ENCODE results near the gene EIF2A. TPM values are rescaled to one million over a fixed set of nuclear protein-coding genes. Genes with fewer than 3 reads are reported as not detected.
A peak's percentile ranks its signal among the peaks of the same experiment; 100 is the strongest.
"Not testable (repeated sequence)": the region's sequence is repeated elsewhere in the genome, so short reads cannot be mapped to it uniquely, and the experiment has no call there.

EIF2A gene
- total RNA-seq, 1 experiment from 2014 or later: 120 TPM

- not testable (repeated sequence) for DNase-seq (ENCODE audit: low read depth)
Observed at GRCh38 chr3:150600647-150601530, 54.3 kb downstream of the EIF2A start.

- no peak for DNase-seq (ENCODE audit: low read depth)
Observed at GRCh38 chr3:150602426-150603152, 56.0 kb downstream of the EIF2A start.

GRCh38 chr3:150603153-150603979, 56.8 kb downstream of the EIF2A start, which contains the start of gene SELENOT:
Gene SELENOT, plus strand, starts transcription at chr3:150603321. Its CDS starts 42 bp downstream, at chr3:150603363.
- peak; percentile 95 for DNase-seq (ENCODE audit: low read depth)

- DNase-seq (ENCODE audit: low read depth): no peak
Observed at GRCh38 chr3:150603980-150604319, 57.4 kb downstream of the EIF2A start.

GRCh38 chr3:150605998-150606641, 59.5 kb downstream of the EIF2A start:
- DNase-seq (ENCODE audit: low read depth): no peak

GRCh38 chr3:150607267-150608065, 60.9 kb downstream of the EIF2A start:
- no peak for DNase-seq (ENCODE audit: low read depth)

GRCh38 chr3:150609988-150610387, 63.4 kb downstream of the EIF2A start:
- no peak for DNase-seq (ENCODE audit: low read depth)

GRCh38 chr3:150610785-150611184, 64.2 kb downstream of the EIF2A start:
- DNase-seq (ENCODE audit: low read depth): no peak

- no peak for DNase-seq (ENCODE audit: low read depth)
Observed at GRCh38 chr3:150611666-150612065, 65.1 kb downstream of the EIF2A start.

GRCh38 chr3:150612494-150612893, 65.9 kb downstream of the EIF2A start:
- no peak for DNase-seq (ENCODE audit: low read depth)

GRCh38 chr3:150613034-150613433, 66.4 kb downstream of the EIF2A start:
- no peak for DNase-seq (ENCODE audit: low read depth)

GRCh38 chr3:150613709-150614480, 67.3 kb downstream of the EIF2A start:
- no peak for DNase-seq (ENCODE audit: low read depth)

GRCh38 chr3:150620002-150620689, 73.6 kb downstream of the EIF2A start:
- no peak for DNase-seq (ENCODE audit: low read depth)

- DNase-seq (ENCODE audit: low read depth): not testable (repeated sequence)
Observed at GRCh38 chr3:150622955-150623354, 76.4 kb downstream of the EIF2A start.

GRCh38 chr3:150623945-150624344, 77.4 kb downstream of the EIF2A start:
- no peak for DNase-seq (ENCODE audit: low read depth)

GRCh38 chr3:150626148-150626930, 79.8 kb downstream of the EIF2A start:
- DNase-seq (ENCODE audit: low read depth): no peak

GRCh38 chr3:150627557-150627956, 81.0 kb downstream of the EIF2A start:
- peak; percentile 14 for DNase-seq (ENCODE audit: low read depth)

GRCh38 chr3:150631515-150632221, 85.1 kb downstream of the EIF2A start:
- DNase-seq (ENCODE audit: low read depth): no peak

Data from LHCN-M2 (cell line).